Naive B cell (primary cell): Measurements from ENCODE around the gene KSR1. TPM values are rescaled to one million over a fixed set of nuclear protein-coding genes. Genes with fewer than 3 reads are reported as not detected.
"Not testable (repeated sequence)": the region's sequence is repeated elsewhere in the genome, so short reads cannot be mapped to it uniquely, and the experiment has no call there.

ENCODE experiments used
- ATAC-seq, 2 donors: fragments of 150-1000 bp; cut with Tn5 transposase; 2 replicates each; pipeline ENCODE4 v1.10.0; 2021; ENCODE audit warnings: low read depth in 2 of 2, mild to moderate bottlenecking in 2 of 2, moderate library complexity in 2 of 2
- DNase-seq: peaks from one replicate; pipeline ENCODE4 v3.0.0; 2022
- H3K27ac Mint-ChIP-seq, 6 donors: one replicate each; pipeline ENCODE4 v1.8.0; 2020 to 2022; ENCODE audit warnings: mild to moderate bottlenecking in 6 of 6, mixed read lengths in 6 of 6, moderate library complexity in 5 of 6, inconsistent platforms in 2 of 6
- H3K27me3 Mint-ChIP-seq, 3 donors: one replicate each; pipeline ENCODE4 v1.8.0; 2021 to 2022; ENCODE audit warnings: mixed read lengths in 3 of 3, mild to moderate bottlenecking in 1 of 3
- H3K36me3 Mint-ChIP-seq, 2 donors: one replicate each; pipeline ENCODE4 v1.8.0; 2020 to 2022; ENCODE audit warnings: mixed read lengths in 2 of 2, inconsistent platforms in 1 of 2, mild to moderate bottlenecking in 1 of 2
- H3K4me1 Mint-ChIP-seq, 3 donors: one replicate each; pipeline ENCODE4 v1.8.0; 2020 to 2022; ENCODE audit warnings: mixed read lengths in 3 of 3, inconsistent platforms in 1 of 3, mild to moderate bottlenecking in 1 of 3, moderate library complexity in 1 of 3
- H3K4me3 Mint-ChIP-seq, 8 donors: one replicate each; pipeline ENCODE4 v1.8.0; 2020 to 2022; ENCODE audit warnings: mild to moderate bottlenecking in 8 of 8, mixed read lengths in 8 of 8, moderate library complexity in 8 of 8, inconsistent platforms in 2 of 8
- H3K9me3 Mint-ChIP-seq, 7 donors: one replicate each; pipeline ENCODE4 v1.8.0; 2020 to 2022; ENCODE audit warnings: mixed read lengths in 7 of 7, mild to moderate bottlenecking in 5 of 7, inconsistent platforms in 2 of 7, moderate library complexity in 1 of 7
- polyA plus RNA-seq, 6 donors: library from polyadenylated mRNA; unstranded; fragments of 300-500 nt; fragmentation: Illumina TruSeq; gene quantifications; one replicate each; pipeline ENCODE4 v1.2.3, GENCODE V29; 2021; ENCODE audit warnings: low read depth in 6 of 6

KSR1 gene
- polyA plus RNA-seq, 6 donors from 2014 or later, result 0.38 to 4.4 (median 2.3) TPM

DNA sequence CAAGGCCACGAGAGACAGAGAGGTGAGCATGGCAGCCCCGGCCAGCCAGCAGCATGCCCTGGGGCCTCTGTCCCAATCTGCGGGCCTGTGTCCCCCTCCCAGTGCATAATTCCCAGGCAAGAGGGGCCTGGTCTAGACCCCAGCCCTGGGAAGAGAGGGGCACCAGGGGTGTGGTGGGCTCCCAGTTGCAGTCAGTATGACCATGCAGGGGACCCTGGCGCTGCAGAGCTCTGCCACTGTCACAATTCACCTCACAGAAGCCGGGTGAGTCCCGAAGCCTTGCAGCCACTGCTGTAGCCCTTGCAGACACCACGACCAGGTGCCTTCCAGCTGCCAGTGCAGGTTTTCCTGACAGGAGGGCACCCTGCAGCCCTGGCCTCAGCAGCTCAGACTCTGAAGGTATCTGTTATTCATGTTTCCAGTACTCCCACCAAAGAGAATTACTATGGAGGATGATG lies 25.8 kb upstream of the KSR1 start:
- H3K4me1 Mint-ChIP-seq, result no peaks in the 10 kb centered on the region
- ATAC-seq (no peak), DNase-seq (no peak)
- H3K4me3 Mint-ChIP-seq, result no peak overlapping the region
- H3K9me3 Mint-ChIP-seq, result peaks cover 0 to 6% (median 1%) of the 10 kb centered on the region in 7 donors
- H3K36me3 Mint-ChIP-seq, result no peaks in the 10 kb centered on the region
- peaks cover 0 to 6% (median 0%) of the 10 kb centered on the region in 3 donors for H3K27me3 Mint-ChIP-seq
- no peak overlapping the region for H3K27ac Mint-ChIP-seq

DNA sequence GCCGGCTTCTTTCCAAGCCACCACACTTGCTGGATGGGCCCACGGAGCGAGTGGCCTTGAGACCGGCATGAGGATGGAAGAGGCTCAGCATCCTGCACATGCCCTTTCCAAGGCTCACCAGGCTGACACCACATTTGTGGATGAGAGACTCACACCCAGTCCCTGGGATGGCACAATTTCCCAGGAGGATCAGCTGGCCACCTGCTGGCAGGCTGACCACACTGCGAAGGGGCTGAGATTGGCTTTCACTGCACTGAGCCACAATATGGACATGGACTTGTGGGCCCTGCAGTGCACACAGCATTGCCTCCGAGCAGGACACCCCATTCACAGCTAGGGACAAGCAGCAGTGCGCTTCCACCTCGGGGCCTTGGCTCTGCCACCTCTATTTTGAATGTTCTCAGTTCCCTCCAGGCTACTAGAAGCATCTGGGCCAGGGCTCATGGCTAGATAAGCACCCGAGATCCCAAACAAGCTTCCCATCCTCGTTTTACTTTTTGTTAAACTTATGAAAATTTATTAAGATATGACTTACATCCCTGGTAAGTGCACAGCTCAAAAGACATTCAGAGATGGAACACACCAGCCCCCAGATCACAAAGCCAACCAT lies 25.3 kb upstream of the KSR1 start:
- no peaks in the 10 kb centered on the region for H3K4me1 Mint-ChIP-seq
- H3K27me3 Mint-ChIP-seq, result peaks cover 0 to 6% (median 0%) of the 10 kb centered on the region in 3 donors
- DNase-seq, result no peak
- no peak overlapping the region for H3K27ac Mint-ChIP-seq
- ATAC-seq, result no peak
- no peak overlapping the region for H3K4me3 Mint-ChIP-seq
- no peaks in the 10 kb centered on the region for H3K36me3 Mint-ChIP-seq
- peaks cover 0 to 6% (median 1%) of the 10 kb centered on the region in 7 donors for H3K9me3 Mint-ChIP-seq

- Mint-ChIP-seq H3K27ac (no peak overlapping the region), H3K27me3 (peaks cover 0 to 6% (median 0%) of the 10 kb centered on the region in 3 donors), H3K36me3 (no peaks in the 10 kb centered on the region), H3K4me1 (no peaks in the 10 kb centered on the region), H3K4me3 (no peak overlapping the region), H3K9me3 (peaks cover 0 to 3% (median 0%) of the 10 kb centered on the region in 7 donors)
- ATAC-seq (no peak), DNase-seq (no peak)
Observed at GRCh38 chr17:27433521-27433920, 22.7 kb upstream of the KSR1 start.

- H3K27ac Mint-ChIP-seq, result peak overlapping the region in 1 of 6 donors; percentile 49
- H3K4me1 Mint-ChIP-seq, ATAC-seq, H3K27me3 Mint-ChIP-seq, H3K36me3 Mint-ChIP-seq, H3K4me3 Mint-ChIP-seq, H3K9me3 Mint-ChIP-seq, DNase-seq: not testable (repeated sequence)
Observed at GRCh38 chr17:27435431-27436070, 20.7 kb upstream of the KSR1 start.

DNA sequence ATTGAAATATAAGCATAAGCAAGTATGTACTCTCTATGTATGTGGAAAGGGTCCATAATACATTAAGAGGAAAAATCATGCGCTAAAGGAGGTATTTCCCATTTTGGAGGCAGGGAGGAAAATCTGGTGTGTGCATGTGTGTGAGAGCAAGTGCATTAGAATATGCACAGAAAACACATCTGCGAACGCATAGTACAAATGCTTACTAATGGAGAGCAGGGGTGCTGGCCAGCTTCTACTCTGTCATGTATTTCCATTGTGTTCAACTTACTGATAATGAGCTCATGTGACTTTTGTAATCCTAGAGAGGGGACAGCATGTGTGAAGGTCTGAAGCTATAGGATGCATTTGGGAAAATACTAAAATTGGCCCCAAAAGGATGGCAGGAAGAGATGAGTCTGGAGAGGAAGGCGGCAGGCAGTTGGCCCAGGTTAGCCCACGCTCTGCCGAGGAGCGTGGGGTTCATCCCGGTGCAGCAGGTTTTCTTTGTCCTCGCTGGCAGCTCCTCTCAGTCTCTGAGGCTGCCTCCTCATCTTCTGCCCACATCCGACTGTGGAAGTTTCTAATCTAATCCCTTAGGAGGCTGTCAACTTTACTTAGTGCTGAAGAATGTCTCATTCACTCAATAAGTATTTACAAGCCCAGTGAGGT lies 17.8 kb upstream of the KSR1 start:
- Mint-ChIP-seq H3K9me3 (peaks cover 0 to 2% (median 0%) of the 10 kb centered on the region in 7 donors), H3K4me3 (no peak overlapping the region), H3K36me3 (no peaks in the 10 kb centered on the region), H3K4me1 (no peaks in the 10 kb centered on the region), H3K27me3 (peaks cover 3 to 7% (median 6%) of the 10 kb centered on the region in 3 donors), H3K27ac (no peak overlapping the region)
- ATAC-seq (no peak), DNase-seq (no peak)

DNA sequence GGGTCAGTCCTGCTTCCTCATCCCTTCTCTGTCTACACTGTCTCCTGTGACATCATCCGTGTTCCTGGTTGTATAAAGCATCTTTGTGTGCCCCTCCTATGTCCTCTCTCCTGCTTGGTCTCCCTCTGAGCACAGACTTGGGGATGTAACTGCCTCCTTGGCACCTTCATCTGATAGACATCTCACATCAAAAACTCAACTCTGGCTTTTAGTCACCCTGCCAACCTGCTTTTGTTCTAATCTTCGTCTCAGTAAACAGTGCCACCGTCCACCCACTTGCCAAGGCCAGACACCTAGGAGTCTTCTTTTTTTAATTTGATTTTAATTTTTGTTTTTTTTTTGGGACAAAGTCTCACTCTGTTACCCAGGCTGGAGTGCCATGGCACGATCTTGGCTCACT lies 16.9 kb upstream of the KSR1 start:
- no peak overlapping the region for H3K4me3 Mint-ChIP-seq

DNA sequence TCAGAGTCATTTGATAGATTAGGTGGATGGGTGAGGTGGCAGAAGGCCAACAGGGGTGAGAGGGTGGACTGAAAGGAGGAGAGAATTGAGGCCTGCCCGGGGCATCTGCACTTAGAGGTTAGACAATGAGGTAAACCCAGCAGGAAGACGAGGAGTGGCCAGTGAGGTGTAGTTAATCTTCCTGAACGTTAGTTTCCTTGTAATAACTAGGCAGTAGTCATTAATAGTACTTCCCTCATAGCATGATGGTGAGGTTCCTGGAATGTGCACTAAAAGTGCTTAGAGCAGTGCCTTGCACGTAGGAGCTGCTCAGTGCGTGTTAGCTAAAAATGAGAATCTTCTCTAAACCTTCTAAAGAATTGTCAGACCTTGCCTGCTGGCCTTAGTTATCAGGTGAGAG lies 13.5 kb upstream of the KSR1 start:
- no peak overlapping the region for H3K4me3 Mint-ChIP-seq
- H3K27me3 Mint-ChIP-seq, result peaks cover 11 to 18% (median 16%) of the 10 kb centered on the region in 3 donors
- ATAC-seq (no peak), DNase-seq (no peak)
- peaks cover 0 to 2% (median 0%) of the 10 kb centered on the region in 7 donors for H3K9me3 Mint-ChIP-seq
- no peak overlapping the region for H3K27ac Mint-ChIP-seq
- no peaks in the 10 kb centered on the region for H3K36me3 Mint-ChIP-seq
- H3K4me1 Mint-ChIP-seq, result no peaks in the 10 kb centered on the region

More for the DNA sequence above, 16.9 kb upstream of the KSR1 start:
- Mint-ChIP-seq H3K36me3 (no peaks in the 10 kb centered on the region), H3K9me3 (peaks cover 0 to 2% (median 0%) of the 10 kb centered on the region in 7 donors), H3K27me3 (peaks cover 3 to 7% (median 6%) of the 10 kb centered on the region in 3 donors), H3K27ac (no peak overlapping the region), H3K4me1 (no peaks in the 10 kb centered on the region)
- ATAC-seq (no peak), DNase-seq (no peak)

DNA sequence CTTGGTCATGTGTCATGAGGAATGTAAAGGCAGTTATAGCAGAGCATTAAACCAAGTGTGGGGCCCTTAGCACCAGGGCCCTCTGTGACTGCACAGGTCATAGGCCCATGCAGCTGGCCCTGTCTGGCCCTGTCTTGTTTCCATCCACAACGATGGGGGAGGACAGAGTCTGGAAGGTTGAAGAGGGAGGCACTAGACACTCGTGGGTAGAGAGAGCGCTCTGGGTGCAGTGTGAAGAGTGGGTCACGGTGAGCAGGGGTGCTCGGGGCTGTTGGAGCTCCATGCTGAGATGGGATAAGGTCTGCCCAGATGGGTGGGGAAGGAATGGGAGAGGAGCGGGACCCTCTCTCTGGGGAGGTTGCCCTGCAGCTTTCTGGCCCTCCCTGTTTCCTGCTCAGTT lies 12.8 kb upstream of the KSR1 start:
- ATAC-seq, result no peak
- Mint-ChIP-seq H3K36me3 (no peaks in the 10 kb centered on the region), H3K27me3 (peaks cover 11 to 18% (median 16%) of the 10 kb centered on the region in 3 donors), H3K4me1 (no peaks in the 10 kb centered on the region), H3K27ac (no peak overlapping the region), H3K4me3 (peak overlapping the region in 1 of 8 donors; percentile 6), H3K9me3 (peaks cover 0 to 2% (median 0%) of the 10 kb centered on the region in 7 donors)
- DNase-seq, result no peak

DNA sequence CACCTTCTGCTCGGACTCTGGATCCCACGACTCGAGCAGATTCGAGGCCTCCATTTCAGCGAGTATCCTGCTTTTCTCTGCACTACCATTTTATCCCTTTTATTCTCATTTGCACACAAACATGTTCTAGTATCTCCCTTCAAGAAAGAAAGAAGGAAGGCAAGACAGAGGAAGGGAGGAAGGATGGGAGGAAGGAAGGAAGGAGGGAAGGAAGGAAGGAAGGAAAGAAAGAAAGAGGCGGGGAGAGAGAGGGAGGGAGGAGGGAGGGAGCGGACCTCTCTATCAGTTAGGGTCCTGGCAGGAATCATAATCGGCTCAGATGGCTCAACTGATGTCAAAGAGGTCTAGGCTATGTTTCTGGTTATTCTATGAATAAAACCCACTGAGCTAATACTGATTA lies 10.3 kb upstream of the KSR1 start:
- Mint-ChIP-seq H3K27ac (no peak overlapping the region), H3K4me3 (no peak overlapping the region), H3K36me3 (no peaks in the 10 kb centered on the region)

GRCh38 chr17:27446569-27447301 lies 9.5 kb upstream of the KSR1 start:
- Mint-ChIP-seq H3K9me3 (no peaks in the 10 kb centered on the region), H3K27me3 (peaks cover 8 to 16% (median 11%) of the 10 kb centered on the region in 3 donors)

More for the DNA sequence above, 10.3 kb upstream of the KSR1 start:
- Mint-ChIP-seq H3K4me1 (peaks cover 0 to 1% (median 0%) of the 10 kb centered on the region in 3 donors), H3K9me3 (no peaks in the 10 kb centered on the region), H3K27me3 (peaks cover 8 to 16% (median 11%) of the 10 kb centered on the region in 3 donors)
- no peak for ATAC-seq
- DNase-seq, result no peak

GRCh38 chr17:27448534-27448933 lies 7.7 kb upstream of the KSR1 start:
- H3K9me3 Mint-ChIP-seq, H3K27ac Mint-ChIP-seq, H3K4me3 Mint-ChIP-seq, H3K4me1 Mint-ChIP-seq, DNase-seq, ATAC-seq, H3K36me3 Mint-ChIP-seq: not testable (repeated sequence)
- H3K27me3 Mint-ChIP-seq, result peaks cover 8 to 16% (median 11%) of the 10 kb centered on the region in 3 donors

More at GRCh38 chr17:27446569-27447301, 9.5 kb upstream of the KSR1 start:
- peaks cover 0 to 1% (median 0%) of the 10 kb centered on the region in 3 donors for H3K4me1 Mint-ChIP-seq
- ATAC-seq, result no peak
- no peak overlapping the region for H3K27ac Mint-ChIP-seq
- H3K4me3 Mint-ChIP-seq, result peak overlapping the region in 1 of 8 donors; percentile 17
- no peaks in the 10 kb centered on the region for H3K36me3 Mint-ChIP-seq
- no peak for DNase-seq

- no peak for DNase-seq
- no peak for ATAC-seq
- Mint-ChIP-seq H3K4me1 (peaks cover 0 to 1% (median 0%) of the 10 kb centered on the region in 3 donors), H3K9me3 (no peaks in the 10 kb centered on the region), H3K36me3 (no peaks in the 10 kb centered on the region), H3K4me3 (no peak overlapping the region), H3K27ac (no peak overlapping the region), H3K27me3 (peaks cover 8 to 16% (median 11%) of the 10 kb centered on the region in 3 donors)
Observed at GRCh38 chr17:27449541-27449940, 6.7 kb upstream of the KSR1 start.

GRCh38 chr17:27449988-27450387 lies 6.3 kb upstream of the KSR1 start:
- no peaks in the 10 kb centered on the region for H3K9me3 Mint-ChIP-seq
- no peaks in the 10 kb centered on the region for H3K36me3 Mint-ChIP-seq
- ATAC-seq, result no peak
- H3K4me3 Mint-ChIP-seq, result no peak overlapping the region
- peaks cover 0 to 1% (median 0%) of the 10 kb centered on the region in 3 donors for H3K4me1 Mint-ChIP-seq
- H3K27ac Mint-ChIP-seq, result no peak overlapping the region
- no peak for DNase-seq
- H3K27me3 Mint-ChIP-seq, result peaks cover 8 to 16% (median 11%) of the 10 kb centered on the region in 3 donors
